Thyroid gland (tissue), 4 donors: Measurements from ENCODE around the gene TCIRG1.

ENCODE experiments used
- POLR2A ChIP-seq, 2 donors: fragments of 450-650 bp; IDR thresholded peaks; one replicate each; pipeline ENCODE4 v1.6.1; 2017; ENCODE audit warnings: antibody characterized with exemption in 2 of 2, mild to moderate bottlenecking in 2 of 2, moderate library complexity in 1 of 2
- TF ChIP-seq, protein P1 (sequence below), 6 experiments: fragments of 200-600 bp in 3 of 6; fragments of 450-650 bp in 3 of 6; sonication (generic) in 3 of 6; IDR thresholded peaks; one replicate each; pipeline ENCODE4 v1.5.1; 2016 to 2019; ENCODE audit warnings: antibody characterized with exemption in 6 of 6, mild to moderate bottlenecking in 2 of 6, inconsistent platforms in 1 of 6, moderate library complexity in 1 of 6

DNA sequence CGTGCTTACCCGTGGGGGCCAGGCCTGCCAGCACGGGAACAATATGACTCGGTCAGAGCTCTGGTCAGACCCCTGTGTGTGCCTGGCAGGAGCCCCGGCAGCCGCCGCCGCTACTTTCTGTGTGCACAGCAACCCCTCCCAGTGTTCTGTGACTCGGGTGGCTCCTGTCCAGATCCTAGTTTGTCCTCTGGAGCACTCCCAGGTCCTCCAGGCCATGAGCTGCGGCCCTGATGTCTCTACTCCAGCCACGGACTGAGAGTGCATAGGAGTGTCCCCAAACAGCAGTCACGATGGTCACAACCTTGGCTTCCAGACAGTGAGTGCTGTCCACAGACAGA is 5.1 kb upstream of the TCIRG1 start:
- TF ChIP-seq, protein P1, sequence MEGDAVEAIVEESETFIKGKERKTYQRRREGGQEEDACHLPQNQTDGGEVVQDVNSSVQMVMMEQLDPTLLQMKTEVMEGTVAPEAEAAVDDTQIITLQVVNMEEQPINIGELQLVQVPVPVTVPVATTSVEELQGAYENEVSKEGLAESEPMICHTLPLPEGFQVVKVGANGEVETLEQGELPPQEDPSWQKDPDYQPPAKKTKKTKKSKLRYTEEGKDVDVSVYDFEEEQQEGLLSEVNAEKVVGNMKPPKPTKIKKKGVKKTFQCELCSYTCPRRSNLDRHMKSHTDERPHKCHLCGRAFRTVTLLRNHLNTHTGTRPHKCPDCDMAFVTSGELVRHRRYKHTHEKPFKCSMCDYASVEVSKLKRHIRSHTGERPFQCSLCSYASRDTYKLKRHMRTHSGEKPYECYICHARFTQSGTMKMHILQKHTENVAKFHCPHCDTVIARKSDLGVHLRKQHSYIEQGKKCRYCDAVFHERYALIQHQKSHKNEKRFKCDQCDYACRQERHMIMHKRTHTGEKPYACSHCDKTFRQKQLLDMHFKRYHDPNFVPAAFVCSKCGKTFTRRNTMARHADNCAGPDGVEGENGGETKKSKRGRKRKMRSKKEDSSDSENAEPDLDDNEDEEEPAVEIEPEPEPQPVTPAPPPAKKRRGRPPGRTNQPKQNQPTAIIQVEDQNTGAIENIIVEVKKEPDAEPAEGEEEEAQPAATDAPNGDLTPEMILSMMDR (IDR thresholded peaks at IDR 0.05): no peak
- TF ChIP-seq POLR2A (IDR thresholded peaks at IDR 0.05): no peak
